ENCODE data around the gene LIPI. TPM values are rescaled to one million over a fixed set of nuclear protein-coding genes. Genes with fewer than 3 reads are reported as not detected.
"Not testable (repeated sequence)": the region's sequence is repeated elsewhere in the genome, so short reads cannot be mapped to it uniquely, and the experiment has no call there.

LIPI gene
- total and polyA plus RNA-seq, 2 donors from 2014 or later: not detected

- DNase-seq: no peak
- no peak overlapping the region for H3K27ac ChIP-seq (ENCODE audit: low read depth in 2 of 2, low read length in 2 of 2)
- peaks cover 0 to 4% (median 0%) of the 10 kb centered on the region in 3 donors for H3K9me3 ChIP-seq (ENCODE audit: control insufficient read depth in 2 of 3, insufficient read depth in 1 of 3, low read length in 3 of 3)
- H3K4me3 ChIP-seq (ENCODE audit: low read length in 3 of 3): no peak overlapping the region
- no peaks in the 10 kb centered on the region for H3K27me3 ChIP-seq (ENCODE audit: control insufficient read depth, insufficient read depth, low read length)
- TF ChIP-seq CTCF (IDR thresholded peaks at IDR 0.05; ENCODE audit: borderline replicate concordance, extremely low read depth, insufficient read depth): no peak
- no peak overlapping the region for H3K9ac ChIP-seq (ENCODE audit: low read length in 3 of 3)
- H3K36me3 ChIP-seq (ENCODE audit: control insufficient read depth in 2 of 3, insufficient read depth in 3 of 3, low read length in 3 of 3): peaks cover 0 to 5% (median 0%) of the 10 kb centered on the region in 3 donors
- H3K4me1 ChIP-seq (ENCODE audit: control insufficient read depth in 2 of 3, insufficient read depth in 2 of 3, low read depth in 1 of 3, low read length in 3 of 3): no peaks in the 10 kb centered on the region
- no peak for FAIRE-seq
- intact Hi-C loops (cut with DNase I): no loop called here
These were observed 114.6 kb downstream of the LIPI start for GRCh38 chr21:14096172-14096571.

GRCh38 chr21:14095056-14095455 lies 115.7 kb downstream of the LIPI start:
- Histone ChIP-seq H3K4me3 (ENCODE audit: low read length in 3 of 3) (no peak overlapping the region), H3K9ac (ENCODE audit: low read length in 3 of 3) (no peak overlapping the region), H3K27me3 (ENCODE audit: control insufficient read depth, insufficient read depth, low read length) (no peaks in the 10 kb centered on the region), H3K27ac (ENCODE audit: low read depth in 2 of 2, low read length in 2 of 2) (no peak overlapping the region), H3K36me3 (ENCODE audit: control insufficient read depth in 2 of 3, insufficient read depth in 3 of 3, low read length in 3 of 3) (peaks cover 0 to 5% (median 0%) of the 10 kb centered on the region in 3 donors), H3K4me1 (ENCODE audit: control insufficient read depth in 2 of 3, insufficient read depth in 2 of 3, low read depth in 1 of 3, low read length in 3 of 3) (no peaks in the 10 kb centered on the region), H3K9me3 (ENCODE audit: control insufficient read depth in 2 of 3, insufficient read depth in 1 of 3, low read length in 3 of 3) (peaks cover 0 to 4% (median 0%) of the 10 kb centered on the region in 3 donors)
- no peak for TF ChIP-seq CTCF (IDR thresholded peaks at IDR 0.05; ENCODE audit: borderline replicate concordance, extremely low read depth, insufficient read depth)
- DNase-seq (no peak), FAIRE-seq (no peak)
- intact Hi-C loops (cut with DNase I): no loop called here

- intact Hi-C loops (cut with DNase I): no loop called here
- Histone ChIP-seq H3K9me3 (ENCODE audit: control insufficient read depth in 2 of 3, insufficient read depth in 1 of 3, low read length in 3 of 3) (peaks cover 0 to 3% (median 0%) of the 10 kb centered on the region in 3 donors), H3K9ac (ENCODE audit: low read length in 3 of 3) (no peak overlapping the region), H3K27ac (ENCODE audit: low read depth in 2 of 2, low read length in 2 of 2) (no peak overlapping the region), H3K27me3 (ENCODE audit: control insufficient read depth, insufficient read depth, low read length) (no peaks in the 10 kb centered on the region), H3K4me3 (ENCODE audit: low read length in 3 of 3) (no peak overlapping the region), H3K36me3 (ENCODE audit: control insufficient read depth in 2 of 3, insufficient read depth in 3 of 3, low read length in 3 of 3) (peaks cover 0 to 3% (median 0%) of the 10 kb centered on the region in 3 donors), H3K4me1 (ENCODE audit: control insufficient read depth in 2 of 3, insufficient read depth in 2 of 3, low read depth in 1 of 3, low read length in 3 of 3) (no peaks in the 10 kb centered on the region)
- no peak for TF ChIP-seq CTCF (IDR thresholded peaks at IDR 0.05; ENCODE audit: borderline replicate concordance, extremely low read depth, insufficient read depth)
- FAIRE-seq (no peak), DNase-seq (no peak)
These were observed 117.8 kb downstream of the LIPI start for GRCh38 chr21:14092834-14093560.

GRCh38 chr21:14090184-14090583 lies 120.6 kb downstream of the LIPI start:
- H3K9me3 ChIP-seq (ENCODE audit: control insufficient read depth in 2 of 3, insufficient read depth in 1 of 3, low read length in 3 of 3); intact Hi-C loops (cut with DNase I); H3K27me3 ChIP-seq (ENCODE audit: control insufficient read depth, insufficient read depth, low read length); H3K36me3 ChIP-seq (ENCODE audit: control insufficient read depth in 2 of 3, insufficient read depth in 3 of 3, low read length in 3 of 3); DNase-seq; H3K4me1 ChIP-seq (ENCODE audit: control insufficient read depth in 2 of 3, insufficient read depth in 2 of 3, low read depth in 1 of 3, low read length in 3 of 3); H3K4me3 ChIP-seq (ENCODE audit: low read length in 3 of 3); H3K27ac ChIP-seq (ENCODE audit: low read depth in 2 of 2, low read length in 2 of 2); H3K9ac ChIP-seq (ENCODE audit: low read length in 3 of 3); FAIRE-seq: not testable (repeated sequence)

All from kidney (tissue), 14 donors.